Endothelial cell of hepatic sinusoid (primary cell): ENCODE data around the gene SPG7.

Experiments used
- in situ Hi-C: cut with HindIII; loops from 2 replicates; pipeline ENCODE4 v1.10.0; 2017; ENCODE audit warnings: low sequenced_read_pairs

SPG7 gene

GRCh38 chr16:89484923-89485679 lies 23.1 kb upstream of the SPG7 start:
- in situ Hi-C loops, result no loop called here

- in situ Hi-C loops, result no loop called here
Measured at GRCh38 chr16:89485701-89486246, 22.4 kb upstream of the SPG7 start.

- in situ Hi-C loops, result no loop called here
Measured at GRCh38 chr16:89489040-89489897, 18.9 kb upstream of the SPG7 start.

GRCh38 chr16:89489898-89490438 lies 18.2 kb upstream of the SPG7 start:
- in situ Hi-C loops, result no loop called here

- in situ Hi-C loops, result no loop called here
Measured at GRCh38 chr16:89490439-89491237, 17.6 kb upstream of the SPG7 start, which contains the start of gene ANKRD11. ANKRD11 (minus strand) TSS chr16:89490561; CDS start chr16:89317019, 173,542 bp downstream.

- in situ Hi-C loops, result no loop called here
Measured at GRCh38 chr16:89491238-89491869, 16.8 kb upstream of the SPG7 start.

- in situ Hi-C loops, result no loop called here
Measured at GRCh38 chr16:89491974-89492687, 16.1 kb upstream of the SPG7 start.

GRCh38 chr16:89493776-89494175 lies 14.4 kb upstream of the SPG7 start:
- in situ Hi-C loops, result no loop called here

GRCh38 chr16:89495121-89495520 lies 13.1 kb upstream of the SPG7 start:
- in situ Hi-C loops, result no loop called here

GRCh38 chr16:89498839-89499238 lies 9.4 kb upstream of the SPG7 start:
- in situ Hi-C loops, result no loop called here

- in situ Hi-C loops, result no loop called here
Measured at GRCh38 chr16:89499767-89500166, 8.4 kb upstream of the SPG7 start.

- in situ Hi-C loops, result no loop called here
Measured at GRCh38 chr16:89502081-89502843, 5.9 kb upstream of the SPG7 start.

GRCh38 chr16:89504091-89504490 lies 4.1 kb upstream of the SPG7 start:
- in situ Hi-C loops, result no loop called here

- in situ Hi-C loops, result loop anchor here (5.0 kb wide), 4 partner anchors 47 to 288 kb away; partner anchors contain the start of genes CDK10 and ZNF778
Measured at GRCh38 chr16:89505204-89506112, 2.7 kb upstream of the SPG7 start.

GRCh38 chr16:89506113-89506504 lies 2.1 kb upstream of the SPG7 start:
- in situ Hi-C loops, result loop anchor here (5.0 kb wide), 4 partner anchors 46 to 289 kb away; partner anchors contain the start of genes CDK10 and ZNF778

- in situ Hi-C loops, result loop anchor here (5.0 kb wide), 4 partner anchors 46 to 289 kb away; partner anchors contain the start of genes CDK10 and ZNF778
Measured at GRCh38 chr16:89506791-89507191, 1.4 kb upstream of the SPG7 start.

- in situ Hi-C loops, result loop anchor here (5.0 kb wide), 4 partner anchors 45 to 290 kb away; partner anchors contain the start of genes CDK10 and ZNF778
Measured at GRCh38 chr16:89507214-89507833, 879 bp upstream of the SPG7 start.
